NCI-H1417 (cell line): ENCODE data around the gene GGA1.
"Not testable (repeated sequence)": the region's sequence is repeated elsewhere in the genome, so short reads cannot be mapped to it uniquely, and the experiment has no call there.

ENCODE experiments used
- DNase-seq, 3 experiments: peaks; one replicate each; lab custom pipeline; 2025; lab: John Stamatoyannopoulos, UW

The GGA1 gene

GRCh38 chr22:37571258-37571991 lies 37.2 kb upstream of the GGA1 start:
- DNase-seq = no peak

- no peak for DNase-seq
Measured at GRCh38 chr22:37571992-37572373, 36.7 kb upstream of the GGA1 start.

GRCh38 chr22:37575490-37576003 lies 33.1 kb upstream of the GGA1 start:
- DNase-seq = no peak

- no peak for DNase-seq
Measured at GRCh38 chr22:37578002-37578401, 30.6 kb upstream of the GGA1 start.

- DNase-seq = no peak
Measured at GRCh38 chr22:37581504-37581903, 27.1 kb upstream of the GGA1 start.

- DNase-seq = no peak
Measured at GRCh38 chr22:37582526-37582925, 26.1 kb upstream of the GGA1 start.

- DNase-seq = no peak
Measured at GRCh38 chr22:37588546-37589215, 20.0 kb upstream of the GGA1 start.

- no peak for DNase-seq
Measured at GRCh38 chr22:37589636-37590035, 19.0 kb upstream of the GGA1 start.

GRCh38 chr22:37591081-37591480 lies 17.6 kb upstream of the GGA1 start:
- DNase-seq = not testable (repeated sequence)

GRCh38 chr22:37591823-37592404 lies 16.7 kb upstream of the GGA1 start:
- no peak for DNase-seq

- no peak for DNase-seq
Measured at GRCh38 chr22:37594237-37594636, 14.4 kb upstream of the GGA1 start.

GRCh38 chr22:37599153-37599552 lies 9.5 kb upstream of the GGA1 start:
- no peak for DNase-seq

- no peak for DNase-seq
Measured at GRCh38 chr22:37601203-37601539, 7.5 kb upstream of the GGA1 start.

GRCh38 chr22:37601540-37602442 lies 6.8 kb upstream of the GGA1 start:
- peak in 1 of 3 experiments; percentile 2 for DNase-seq

GRCh38 chr22:37602546-37603277 lies 5.9 kb upstream of the GGA1 start:
- not testable (repeated sequence) for DNase-seq

- DNase-seq = no peak
Measured at GRCh38 chr22:37604074-37604473, 4.6 kb upstream of the GGA1 start.

GRCh38 chr22:37604875-37605274 lies 3.8 kb upstream of the GGA1 start:
- DNase-seq = no peak

- DNase-seq = peak; percentile 77 to 90 (median 79)
Measured at GRCh38 chr22:37607010-37607934, 1.4 kb upstream of the GGA1 start.

GRCh38 chr22:37607935-37608476 lies 628 bp upstream of the GGA1 start:
- peak in 1 of 3 experiments; percentile 40 for DNase-seq
